Prostate gland (tissue), 2 donors: ENCODE data around the gene ST6GALNAC3.

Experiments
- POLR2A ChIP-seq: fragments of 450-650 bp; IDR thresholded peaks from one replicate; pipeline ENCODE4 v1.6.1; 2016; ENCODE audit warnings: antibody characterized with exemption, mild to moderate bottlenecking
- POLR2AphosphoS5 ChIP-seq: sonication (generic); formaldehyde crosslinking; IDR thresholded peaks from one replicate; pipeline ENCODE4 v1.6.1; 2017; ENCODE audit warnings: antibody characterized with exemption
- TF ChIP-seq, protein P1 (sequence below), 4 experiments: fragments of 200-600 bp in 2 of 4; fragments of 450-650 bp in 2 of 4; sonication (generic) in 2 of 4; IDR thresholded peaks; 1 replicate in 3 of 4; 2 replicates in 1 of 4; pipeline ENCODE4 v1.5.1; 2016 to 2019; ENCODE audit warnings: antibody characterized with exemption in 4 of 4, mild to moderate bottlenecking in 2 of 4, moderate library complexity in 2 of 4

DNA sequence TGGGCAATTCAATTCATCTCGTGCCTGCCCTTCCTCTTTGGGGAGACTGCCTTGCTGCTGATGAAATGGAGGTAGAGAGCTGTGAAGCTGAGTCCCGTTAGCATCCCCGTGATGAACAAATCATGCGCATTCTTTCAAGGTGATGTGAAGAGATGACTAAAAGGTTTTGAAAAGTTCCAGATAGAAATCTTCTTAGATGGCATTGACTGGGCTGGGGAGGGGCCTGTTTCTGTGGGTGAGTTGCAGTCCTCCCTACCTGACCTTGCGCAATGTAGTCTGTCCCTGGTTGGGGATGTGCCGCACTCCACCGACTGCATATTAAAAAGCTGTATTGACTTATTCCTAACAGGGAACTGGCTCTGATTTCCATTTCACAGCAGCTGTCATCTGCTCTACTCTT, 49.6 kb downstream of the ST6GALNAC3 start:
- TF ChIP-seq, protein P1, sequence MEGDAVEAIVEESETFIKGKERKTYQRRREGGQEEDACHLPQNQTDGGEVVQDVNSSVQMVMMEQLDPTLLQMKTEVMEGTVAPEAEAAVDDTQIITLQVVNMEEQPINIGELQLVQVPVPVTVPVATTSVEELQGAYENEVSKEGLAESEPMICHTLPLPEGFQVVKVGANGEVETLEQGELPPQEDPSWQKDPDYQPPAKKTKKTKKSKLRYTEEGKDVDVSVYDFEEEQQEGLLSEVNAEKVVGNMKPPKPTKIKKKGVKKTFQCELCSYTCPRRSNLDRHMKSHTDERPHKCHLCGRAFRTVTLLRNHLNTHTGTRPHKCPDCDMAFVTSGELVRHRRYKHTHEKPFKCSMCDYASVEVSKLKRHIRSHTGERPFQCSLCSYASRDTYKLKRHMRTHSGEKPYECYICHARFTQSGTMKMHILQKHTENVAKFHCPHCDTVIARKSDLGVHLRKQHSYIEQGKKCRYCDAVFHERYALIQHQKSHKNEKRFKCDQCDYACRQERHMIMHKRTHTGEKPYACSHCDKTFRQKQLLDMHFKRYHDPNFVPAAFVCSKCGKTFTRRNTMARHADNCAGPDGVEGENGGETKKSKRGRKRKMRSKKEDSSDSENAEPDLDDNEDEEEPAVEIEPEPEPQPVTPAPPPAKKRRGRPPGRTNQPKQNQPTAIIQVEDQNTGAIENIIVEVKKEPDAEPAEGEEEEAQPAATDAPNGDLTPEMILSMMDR (IDR thresholded peaks at IDR 0.05): no peak
- TF ChIP-seq POLR2A: no peak
- TF ChIP-seq POLR2AphosphoS5: no peak
